NCI-H1092 (cell line): ENCODE data around the gene ZNF697.
A peak's percentile ranks its signal among the peaks of the same experiment; 100 is the strongest.
"Not testable (repeated sequence)": the region's sequence is repeated elsewhere in the genome, so short reads cannot be mapped to it uniquely, and the experiment has no call there.

Experiments
- DNase-seq: peaks from one replicate; lab custom pipeline; 2025; lab: John Stamatoyannopoulos, UW

The ZNF697 gene

GRCh38 chr1:119602789-119603188, 45.3 kb downstream of the ZNF697 start:
- DNase-seq: not testable (repeated sequence)

- no peak for DNase-seq
These were observed 45.9 kb downstream of the ZNF697 start for GRCh38 chr1:119602169-119602568.

GRCh38 chr1:119600976-119601375, 47.1 kb downstream of the ZNF697 start:
- DNase-seq: no peak

- DNase-seq: no peak
These were observed 47.5 kb downstream of the ZNF697 start for GRCh38 chr1:119600561-119600960.

DNA sequence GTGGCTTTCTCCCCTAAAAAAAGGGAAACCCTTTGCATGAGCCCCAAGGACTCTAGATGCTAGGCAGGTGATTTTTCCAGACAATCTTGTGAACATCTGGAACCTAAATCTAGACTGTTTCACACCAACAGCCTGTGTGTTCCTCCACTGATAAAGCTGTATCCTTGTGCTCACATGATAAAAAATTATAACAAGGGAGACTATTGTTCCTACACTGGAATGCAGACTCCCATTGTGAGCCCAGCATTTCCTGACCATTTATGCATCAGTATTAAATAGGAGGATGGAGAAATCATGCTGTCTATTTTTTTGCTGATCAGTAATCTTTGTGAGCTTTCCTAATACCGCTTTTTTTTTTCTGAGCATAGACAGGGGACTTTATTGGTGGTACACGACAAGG, 52.5 kb downstream of the ZNF697 start:
- DNase-seq: no peak

GRCh38 chr1:119595168-119595567, 52.9 kb downstream of the ZNF697 start:
- DNase-seq: no peak

DNA sequence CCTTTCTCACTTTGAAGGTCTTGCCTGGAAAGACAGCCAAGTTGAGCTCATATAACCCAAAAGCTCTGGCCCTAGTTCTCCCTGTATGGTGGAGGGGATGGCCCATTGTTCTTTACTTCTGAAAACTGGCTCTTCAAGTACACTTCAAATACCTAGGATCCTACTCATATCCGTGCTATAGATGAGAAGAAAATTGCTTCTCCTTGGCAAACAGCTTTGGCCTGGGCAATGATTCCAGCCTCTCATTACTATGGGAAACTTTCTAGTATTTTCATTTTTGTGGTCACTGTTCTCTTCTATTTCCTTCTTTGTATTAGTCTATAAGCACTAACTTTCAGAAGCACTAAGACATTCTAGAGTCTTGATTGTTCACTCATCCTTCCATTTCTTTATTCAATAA, 53.7 kb downstream of the ZNF697 start:
- no peak for DNase-seq

DNA sequence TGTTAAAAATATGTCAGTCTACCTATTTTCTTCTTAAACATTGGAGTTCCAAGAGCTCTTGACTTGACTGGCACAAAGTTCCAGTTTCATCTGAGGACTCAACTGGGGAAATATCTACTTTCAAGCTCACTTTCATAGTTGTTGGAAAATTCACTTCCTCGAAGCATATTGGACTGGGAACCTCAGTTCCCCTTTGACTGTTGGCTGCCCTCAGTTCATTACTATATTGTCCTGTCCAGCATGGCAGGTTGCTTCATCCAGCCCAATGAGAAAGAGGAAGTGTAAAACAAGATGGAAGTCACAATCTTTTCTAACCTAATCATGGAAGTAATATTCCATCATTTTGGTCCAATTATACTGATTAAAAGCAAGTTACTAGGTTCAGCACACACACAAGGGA, 54.3 kb downstream of the ZNF697 start:
- no peak for DNase-seq

DNA sequence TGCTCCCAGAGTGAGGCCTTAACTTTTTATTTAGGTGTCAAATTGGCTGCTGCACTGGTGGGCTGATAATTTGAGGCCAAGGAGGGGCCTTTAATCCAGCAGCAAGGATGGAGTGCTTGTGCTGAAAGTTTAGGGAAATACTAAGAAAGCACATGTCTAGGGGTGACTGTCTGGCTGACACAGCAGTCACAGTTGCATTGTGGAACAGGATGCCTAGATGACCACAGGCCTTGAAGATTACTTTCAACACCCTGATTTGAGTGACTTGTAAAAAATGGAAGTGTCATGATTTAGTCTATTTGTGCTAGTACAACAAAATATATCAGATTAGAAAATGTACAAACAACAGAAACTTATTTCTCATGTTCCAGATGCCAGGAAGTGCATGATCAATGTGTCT, 57.7 kb downstream of the ZNF697 start:
- no peak for DNase-seq

GRCh38 chr1:119588621-119589020, 59.4 kb downstream of the ZNF697 start:
- DNase-seq: no peak

- DNase-seq: peak; percentile 39
These were observed 60.7 kb downstream of the ZNF697 start for GRCh38 chr1:119587341-119587740.

DNA sequence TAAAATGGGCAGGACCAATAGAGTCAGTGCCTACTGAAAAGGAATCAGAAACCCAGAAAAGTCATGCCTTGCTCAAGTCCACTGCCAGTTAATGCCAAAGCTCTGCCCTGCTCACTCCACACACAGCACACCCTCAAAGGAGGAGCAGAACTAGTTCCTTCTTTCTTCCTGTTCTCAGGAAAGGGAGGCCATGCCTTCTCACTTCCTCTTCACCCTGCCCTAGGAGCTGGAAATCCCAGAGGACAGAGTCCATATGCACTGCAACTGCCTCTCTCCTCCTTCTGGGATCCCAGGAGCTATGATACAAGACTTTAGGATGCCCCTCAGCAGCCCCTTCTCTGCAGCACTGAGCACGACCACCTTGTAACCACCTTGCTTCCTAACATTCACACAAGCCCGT, 62.3 kb downstream of the ZNF697 start:
- DNase-seq: not testable (repeated sequence)

DNA sequence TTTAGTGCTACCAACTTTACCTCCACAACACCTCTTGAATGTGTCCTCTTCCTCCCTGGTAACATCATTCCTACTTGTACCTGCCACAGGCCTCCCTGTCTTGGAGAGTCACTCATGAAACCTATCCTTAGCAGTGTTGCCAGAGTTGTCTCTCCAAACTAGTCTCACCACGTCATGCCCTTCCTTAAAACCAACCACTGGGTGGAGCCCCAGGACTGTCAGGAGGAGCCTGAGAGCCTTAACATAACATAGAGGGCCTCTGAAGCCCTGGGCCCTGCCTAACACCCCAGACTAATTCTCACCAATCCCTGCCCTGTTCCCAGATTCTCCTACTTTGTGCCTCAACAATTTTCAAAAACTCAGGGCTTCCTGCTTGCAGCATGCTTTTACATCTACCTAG, 65.3 kb downstream of the ZNF697 start:
- DNase-seq: peak; percentile 25

GRCh38 chr1:119581076-119581475, 67.0 kb downstream of the ZNF697 start:
- DNase-seq: not testable (repeated sequence)

DNA sequence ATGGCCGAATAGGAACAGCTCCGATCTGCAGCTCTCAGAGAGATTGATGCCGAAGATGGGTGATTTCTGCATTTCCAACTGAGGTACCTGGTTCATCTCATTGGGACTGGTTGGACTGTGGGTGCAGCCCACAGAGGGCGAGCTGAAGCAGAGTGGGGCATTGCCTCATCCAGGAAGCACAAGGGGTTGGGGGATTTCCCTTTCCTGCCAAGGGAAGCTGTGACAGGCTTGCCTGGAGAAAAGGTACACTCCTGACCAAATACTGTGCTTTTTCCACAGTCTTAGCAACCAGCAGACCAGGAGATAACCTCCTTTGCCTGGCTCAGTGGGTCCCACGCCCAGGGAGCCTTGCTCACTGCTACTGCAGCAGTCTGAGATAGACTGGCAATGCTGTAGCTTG, 74.2 kb downstream of the ZNF697 start:
- DNase-seq: no peak

GRCh38 chr1:119569930-119570622, 78.0 kb downstream of the ZNF697 start:
- not testable (repeated sequence) for DNase-seq
